Stomach (tissue), 4 donors: Measurements from ENCODE around the gene UHRF1.
"Not testable (repeated sequence)": the region's sequence is repeated elsewhere in the genome, so short reads cannot be mapped to it uniquely, and the experiment has no call there.

Experiments
- POLR2A ChIP-seq, 4 donors: fragments of 450-650 bp; IDR thresholded peaks; one replicate each; pipeline ENCODE4 v1.6.1; 2016; ENCODE audit warnings: antibody characterized with exemption in 4 of 4, control low read depth in 2 of 4, mild to moderate bottlenecking in 1 of 4, moderate library complexity in 1 of 4
- TF ChIP-seq, protein P1 (sequence below), 7 experiments: fragments of 450-650 bp in 4 of 7; fragments of 200-600 bp in 3 of 7; sonication (generic) in 3 of 7; IDR thresholded peaks; one replicate each; pipeline ENCODE4 v1.5.1; 2016 to 2019; ENCODE audit warnings: antibody characterized with exemption in 7 of 7, control low read depth in 2 of 7, mild to moderate bottlenecking in 1 of 7

DNA sequence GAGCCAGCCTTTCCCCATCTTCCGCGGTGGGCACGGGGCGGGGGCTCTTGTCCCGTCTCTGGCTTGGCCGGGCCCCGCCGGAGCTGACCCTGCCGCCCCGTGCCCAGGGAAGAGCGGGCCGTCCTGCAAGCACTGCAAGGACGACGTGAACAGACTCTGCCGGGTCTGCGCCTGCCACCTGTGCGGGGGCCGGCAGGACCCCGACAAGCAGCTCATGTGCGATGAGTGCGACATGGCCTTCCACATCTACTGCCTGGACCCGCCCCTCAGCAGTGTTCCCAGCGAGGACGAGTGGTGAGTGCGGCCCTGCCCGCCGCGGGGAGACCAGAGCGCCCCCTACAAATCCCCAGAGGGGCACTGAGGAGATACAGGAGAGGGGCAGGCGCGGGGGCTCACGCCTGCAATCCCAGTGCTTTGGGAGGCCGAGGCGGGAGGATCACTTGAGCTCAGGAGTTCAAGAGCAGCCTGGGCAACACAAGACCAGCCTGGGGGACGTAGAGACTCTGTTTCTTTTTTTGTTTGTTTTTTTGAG, 32.4 kb downstream of the UHRF1 start:
- TF ChIP-seq, protein P1, sequence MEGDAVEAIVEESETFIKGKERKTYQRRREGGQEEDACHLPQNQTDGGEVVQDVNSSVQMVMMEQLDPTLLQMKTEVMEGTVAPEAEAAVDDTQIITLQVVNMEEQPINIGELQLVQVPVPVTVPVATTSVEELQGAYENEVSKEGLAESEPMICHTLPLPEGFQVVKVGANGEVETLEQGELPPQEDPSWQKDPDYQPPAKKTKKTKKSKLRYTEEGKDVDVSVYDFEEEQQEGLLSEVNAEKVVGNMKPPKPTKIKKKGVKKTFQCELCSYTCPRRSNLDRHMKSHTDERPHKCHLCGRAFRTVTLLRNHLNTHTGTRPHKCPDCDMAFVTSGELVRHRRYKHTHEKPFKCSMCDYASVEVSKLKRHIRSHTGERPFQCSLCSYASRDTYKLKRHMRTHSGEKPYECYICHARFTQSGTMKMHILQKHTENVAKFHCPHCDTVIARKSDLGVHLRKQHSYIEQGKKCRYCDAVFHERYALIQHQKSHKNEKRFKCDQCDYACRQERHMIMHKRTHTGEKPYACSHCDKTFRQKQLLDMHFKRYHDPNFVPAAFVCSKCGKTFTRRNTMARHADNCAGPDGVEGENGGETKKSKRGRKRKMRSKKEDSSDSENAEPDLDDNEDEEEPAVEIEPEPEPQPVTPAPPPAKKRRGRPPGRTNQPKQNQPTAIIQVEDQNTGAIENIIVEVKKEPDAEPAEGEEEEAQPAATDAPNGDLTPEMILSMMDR (IDR thresholded peaks at IDR 0.05), result not testable (repeated sequence)
- TF ChIP-seq POLR2A (IDR thresholded peaks at IDR 0.05), result not testable (repeated sequence)
